Ascending aorta (tissue), 2 donors: ENCODE data around the gene EPX. TPM values are rescaled to one million over a fixed set of nuclear protein-coding genes. Genes with fewer than 3 reads are reported as not detected.

Experiments
- DNase-seq, 2 donors: peaks; one replicate each; pipeline ENCODE4 v3.0.0-alpha.2; 2019; ENCODE audit warnings: low spot score in 2 of 2
- H3K27ac ChIP-seq, 2 donors: fragments of 200-600 bp; sonication (generic); one replicate each; pipeline ENCODE4 v1.5.1; 2016 to 2017; ENCODE audit warnings: mild to moderate bottlenecking in 1 of 2
- H3K27me3 ChIP-seq: fragments of 200-600 bp; sonication (generic); one replicate; pipeline ENCODE4 v1.5.1; 2017
- H3K36me3 ChIP-seq, 2 donors: fragments of 200-600 bp; sonication (generic); one replicate each; pipeline ENCODE4 v1.5.1; 2016
- H3K4me1 ChIP-seq, 2 donors: fragments of 200-600 bp; sonication (generic); one replicate each; pipeline ENCODE4 v1.5.1; 2016 to 2017; ENCODE audit warnings: mild to moderate bottlenecking in 1 of 2
- H3K4me3 ChIP-seq, 2 donors: fragments of 200-600 bp; sonication (generic); one replicate each; pipeline ENCODE4 v1.5.1; 2016 to 2017; ENCODE audit warnings: mild to moderate bottlenecking in 1 of 2
- H3K9me3 ChIP-seq, 2 donors: fragments of 200-600 bp; sonication (generic); one replicate each; pipeline ENCODE4 v1.5.1; 2016
- intact Hi-C: fragments of 100-400 bp; cut with DNase I; formaldehyde crosslinking; loops from one replicate; pipeline ENCODE4 v1.15.1; 2023
- total RNA-seq: library from RNA; depleted of rRNA; stranded (reverse); fragments of >200 nt; gene quantifications from one replicate; pipeline ENCODE4 v1.1.0, GENCODE V29; 2016
- TF ChIP-seq, protein P1 (sequence below), 3 experiments: fragments of 200-600 bp in 2 of 3; fragments of 450-650 bp in 1 of 3; sonication (generic) in 2 of 3; IDR thresholded peaks; one replicate each; pipeline ENCODE4 v1.5.1; 2016 to 2019; ENCODE audit warnings: antibody characterized with exemption in 3 of 3, mild to moderate bottlenecking in 1 of 3, moderate library complexity in 1 of 3

The EPX gene
- total RNA-seq, 1 donor from 2014 or later: not detected

- H3K27me3 ChIP-seq: no peaks in the 10 kb centered on the region
- intact Hi-C loops: no loop called here
- DNase-seq: no peak
- TF ChIP-seq, protein P1, sequence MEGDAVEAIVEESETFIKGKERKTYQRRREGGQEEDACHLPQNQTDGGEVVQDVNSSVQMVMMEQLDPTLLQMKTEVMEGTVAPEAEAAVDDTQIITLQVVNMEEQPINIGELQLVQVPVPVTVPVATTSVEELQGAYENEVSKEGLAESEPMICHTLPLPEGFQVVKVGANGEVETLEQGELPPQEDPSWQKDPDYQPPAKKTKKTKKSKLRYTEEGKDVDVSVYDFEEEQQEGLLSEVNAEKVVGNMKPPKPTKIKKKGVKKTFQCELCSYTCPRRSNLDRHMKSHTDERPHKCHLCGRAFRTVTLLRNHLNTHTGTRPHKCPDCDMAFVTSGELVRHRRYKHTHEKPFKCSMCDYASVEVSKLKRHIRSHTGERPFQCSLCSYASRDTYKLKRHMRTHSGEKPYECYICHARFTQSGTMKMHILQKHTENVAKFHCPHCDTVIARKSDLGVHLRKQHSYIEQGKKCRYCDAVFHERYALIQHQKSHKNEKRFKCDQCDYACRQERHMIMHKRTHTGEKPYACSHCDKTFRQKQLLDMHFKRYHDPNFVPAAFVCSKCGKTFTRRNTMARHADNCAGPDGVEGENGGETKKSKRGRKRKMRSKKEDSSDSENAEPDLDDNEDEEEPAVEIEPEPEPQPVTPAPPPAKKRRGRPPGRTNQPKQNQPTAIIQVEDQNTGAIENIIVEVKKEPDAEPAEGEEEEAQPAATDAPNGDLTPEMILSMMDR (IDR thresholded peaks at IDR 0.05): no peak
- no peak overlapping the region for H3K27ac ChIP-seq
- H3K36me3 ChIP-seq: no peaks in the 10 kb centered on the region
- H3K9me3 ChIP-seq: no peaks in the 10 kb centered on the region
- H3K4me3 ChIP-seq: no peak overlapping the region
- H3K4me1 ChIP-seq: no peaks in the 10 kb centered on the region
Measured at GRCh38 chr17:58242171-58242784, 49.8 kb downstream of the EPX start.

DNA sequence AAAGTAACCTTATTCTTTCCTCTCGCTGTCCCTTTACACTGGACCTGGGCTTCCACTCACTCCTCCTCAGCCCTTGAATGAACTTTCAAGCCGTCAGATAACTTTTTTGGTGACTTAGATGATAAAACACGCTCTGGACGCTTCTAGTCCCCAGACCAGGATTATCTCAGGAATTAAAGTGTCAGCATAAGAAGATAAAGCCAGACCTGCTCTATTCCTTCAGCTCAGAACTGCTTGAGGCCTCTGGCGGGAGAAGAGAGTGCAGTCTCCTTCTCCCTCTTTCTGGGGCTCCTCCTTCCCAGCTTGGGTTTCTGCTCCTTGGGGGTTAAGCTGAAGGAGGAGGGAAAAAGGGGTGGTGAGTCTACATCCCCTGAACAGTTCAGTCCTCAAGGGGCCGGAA is 52.4 kb downstream of the EPX start:
- TF ChIP-seq, protein P1 (IDR thresholded peaks at IDR 0.05): no peak
- Histone ChIP-seq H3K36me3 (no peaks in the 10 kb centered on the region), H3K27ac (no peak overlapping the region), H3K9me3 (no peaks in the 10 kb centered on the region), H3K4me1 (peaks cover 4% of the 10 kb centered on the region in 2 donors), H3K4me3 (no peak overlapping the region), H3K27me3 (peaks cover 4% of the 10 kb centered on the region)
- no peak for DNase-seq
- intact Hi-C loops: loop anchor here (5.0 kb wide), 1 partner anchor 172 kb away; the partner anchor contains the start of gene RNF43

GRCh38 chr17:58245428-58246103 is 53.0 kb downstream of the EPX start:
- Histone ChIP-seq H3K36me3 (no peaks in the 10 kb centered on the region), H3K27ac (no peak overlapping the region), H3K9me3 (no peaks in the 10 kb centered on the region), H3K27me3 (peaks cover 4% of the 10 kb centered on the region), H3K4me1 (peaks cover 4% of the 10 kb centered on the region in 2 donors), H3K4me3 (no peak overlapping the region)
- TF ChIP-seq, protein P1 (IDR thresholded peaks at IDR 0.05): no peak
- intact Hi-C loops: loop anchor here (5.0 kb wide), 1 partner anchor 172 kb away; the partner anchor contains the start of gene RNF43
- DNase-seq: no peak

- Histone ChIP-seq H3K36me3 (no peaks in the 10 kb centered on the region), H3K9me3 (no peaks in the 10 kb centered on the region), H3K4me3 (no peak overlapping the region), H3K27ac (no peak overlapping the region), H3K27me3 (peaks cover 4% of the 10 kb centered on the region), H3K4me1 (peaks cover 4% of the 10 kb centered on the region in 2 donors)
- intact Hi-C loops: loop anchor here (5.0 kb wide), 1 partner anchor 171 kb away; the partner anchor contains the start of gene RNF43
- TF ChIP-seq, protein P1 (IDR thresholded peaks at IDR 0.05): no peak
- no peak for DNase-seq
Measured at GRCh38 chr17:58246104-58246740, 53.7 kb downstream of the EPX start.

DNA sequence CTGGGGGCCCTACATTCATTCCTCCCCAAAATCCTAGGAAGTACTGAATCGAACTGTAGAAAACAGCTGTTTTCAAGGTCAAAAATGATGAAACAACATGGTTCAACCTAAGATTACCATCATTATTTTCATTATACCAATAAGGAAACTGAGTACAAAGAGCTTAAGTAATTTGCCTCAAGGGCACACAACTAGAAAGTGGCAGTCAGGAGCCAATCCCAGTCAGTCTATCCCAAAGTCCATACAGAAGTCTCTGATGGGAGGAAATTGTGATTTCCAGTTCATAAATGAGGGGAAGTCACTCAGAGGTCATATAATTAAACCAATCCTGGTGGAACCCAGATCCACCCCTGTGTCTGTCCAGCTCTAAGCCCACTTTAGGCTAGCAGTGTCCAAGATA is 54.3 kb downstream of the EPX start:
- Histone ChIP-seq H3K9me3 (no peaks in the 10 kb centered on the region), H3K4me3 (no peak overlapping the region), H3K4me1 (peaks cover 4% of the 10 kb centered on the region in 2 donors), H3K36me3 (no peaks in the 10 kb centered on the region), H3K27ac (no peak overlapping the region), H3K27me3 (peaks cover 4% of the 10 kb centered on the region)
- TF ChIP-seq, protein P1 (IDR thresholded peaks at IDR 0.05): no peak
- intact Hi-C loops: loop anchor here (5.0 kb wide), 1 partner anchor 171 kb away; the partner anchor contains the start of gene RNF43
- DNase-seq: no peak
